Adipocyte (in vitro differentiated cells): ENCODE data around the gene APMAP.
"Not testable (repeated sequence)": the region's sequence is repeated elsewhere in the genome, so short reads cannot be mapped to it uniquely, and the experiment has no call there.

Experiments
- DNase-seq: peaks from one replicate; pipeline ENCODE4 v3.0.0-alpha.2; 2015; ENCODE audit warnings: low read depth
- H3K27me3 ChIP-seq: replicated peaks from 2 replicates; pipeline ENCODE4 v1.7.0; 2013; ENCODE audit warnings: mild to moderate bottlenecking, low read length, moderate library complexity; ENCODE audit not compliant: control insufficient read depth, insufficient read depth
- H3K36me3 ChIP-seq: 2 replicates; pipeline ENCODE4 v1.7.0; 2013; ENCODE audit warnings: low read length, mild to moderate bottlenecking, moderate library complexity; ENCODE audit not compliant: control insufficient read depth, insufficient read depth, severe bottlenecking
- H3K4me1 ChIP-seq: 2 replicates; pipeline ENCODE4 v1.7.0; 2013; ENCODE audit warnings: mild to moderate bottlenecking, low read length, moderate library complexity; ENCODE audit not compliant: control insufficient read depth, insufficient read depth
- H3K4me3 ChIP-seq: 2 replicates; pipeline ENCODE4 v1.7.0; 2013; ENCODE audit warnings: mild to moderate bottlenecking, low read length, moderate library complexity
- H3K9ac ChIP-seq: 2 replicates; pipeline ENCODE4 v1.7.0; 2013; ENCODE audit warnings: mild to moderate bottlenecking, low read length, moderate library complexity
- H3K9me3 ChIP-seq: 2 replicates; pipeline ENCODE4 v1.7.0; 2013; ENCODE audit warnings: mild to moderate bottlenecking, low read length, moderate library complexity; ENCODE audit not compliant: control insufficient read depth

The APMAP gene

DNA sequence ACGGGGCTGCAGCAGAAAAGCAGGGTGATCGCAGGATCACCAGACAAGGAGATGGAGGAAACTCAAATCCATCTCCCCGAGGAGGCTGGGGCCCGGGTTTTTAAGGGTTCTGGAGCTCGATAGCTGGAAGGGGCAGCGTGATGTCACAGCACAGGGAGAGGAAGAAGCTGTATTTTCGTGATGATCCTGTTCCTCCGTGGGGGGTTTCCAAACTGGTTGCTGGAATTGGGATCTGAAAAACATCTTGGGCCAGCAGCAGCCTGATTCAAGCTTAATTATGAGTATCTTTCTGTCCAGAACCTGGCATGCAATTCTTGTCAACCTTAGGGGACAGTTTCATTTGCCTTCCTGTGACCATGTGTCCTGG, 39.4 kb downstream of the APMAP start:
- peaks cover 10% of the 10 kb centered on the region for H3K4me1 ChIP-seq
- no peaks in the 10 kb centered on the region for H3K9me3 ChIP-seq
- no peak for DNase-seq
- no peak overlapping the region for H3K9ac ChIP-seq
- no peak overlapping the region for H3K4me3 ChIP-seq
- H3K27me3 ChIP-seq = no peaks in the 10 kb centered on the region
- peaks cover 37% of the 10 kb centered on the region for H3K36me3 ChIP-seq

- H3K4me3 ChIP-seq = no peak overlapping the region
- H3K27me3 ChIP-seq = no peaks in the 10 kb centered on the region
- H3K9me3 ChIP-seq = no peaks in the 10 kb centered on the region
- peaks cover 31% of the 10 kb centered on the region for H3K36me3 ChIP-seq
- no peak overlapping the region for H3K9ac ChIP-seq
- DNase-seq = no peak
- H3K4me1 ChIP-seq = peaks cover 4% of the 10 kb centered on the region
Measured at GRCh38 chr20:24952376-24953208, 40.0 kb downstream of the APMAP start.

DNA sequence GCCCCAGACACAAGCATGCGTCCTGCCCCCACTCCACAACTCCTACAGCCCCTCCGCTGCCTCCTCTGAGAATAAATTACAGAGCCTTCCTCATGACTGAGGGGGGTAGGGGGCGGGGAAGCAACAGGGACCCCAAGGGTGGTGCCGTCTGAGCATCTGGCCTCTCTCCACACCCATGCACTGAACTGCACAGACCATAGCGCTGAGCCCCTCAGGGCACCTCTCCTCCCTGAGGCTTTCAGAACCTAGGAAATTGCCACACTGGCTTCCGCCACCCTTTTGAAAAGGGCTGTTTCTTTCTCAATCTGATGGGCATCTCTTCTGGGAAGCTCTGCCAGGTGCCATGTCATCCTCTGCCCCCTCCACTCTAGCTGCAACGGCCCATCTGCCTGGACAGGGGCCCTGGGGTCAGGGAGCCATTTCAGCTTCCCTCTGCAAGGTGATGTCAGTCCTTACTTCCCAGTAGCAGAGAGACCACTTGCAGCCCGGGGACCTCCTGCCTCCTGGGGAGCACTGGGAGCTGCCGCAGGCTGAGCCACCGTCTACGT, 40.9 kb downstream of the APMAP start:
- Histone ChIP-seq H3K4me1 (no peaks in the 10 kb centered on the region), H3K27me3 (no peaks in the 10 kb centered on the region), H3K4me3 (no peak overlapping the region), H3K36me3 (peaks cover 24% of the 10 kb centered on the region), H3K9ac (no peak overlapping the region), H3K9me3 (no peaks in the 10 kb centered on the region)
- DNase-seq = no peak

DNA sequence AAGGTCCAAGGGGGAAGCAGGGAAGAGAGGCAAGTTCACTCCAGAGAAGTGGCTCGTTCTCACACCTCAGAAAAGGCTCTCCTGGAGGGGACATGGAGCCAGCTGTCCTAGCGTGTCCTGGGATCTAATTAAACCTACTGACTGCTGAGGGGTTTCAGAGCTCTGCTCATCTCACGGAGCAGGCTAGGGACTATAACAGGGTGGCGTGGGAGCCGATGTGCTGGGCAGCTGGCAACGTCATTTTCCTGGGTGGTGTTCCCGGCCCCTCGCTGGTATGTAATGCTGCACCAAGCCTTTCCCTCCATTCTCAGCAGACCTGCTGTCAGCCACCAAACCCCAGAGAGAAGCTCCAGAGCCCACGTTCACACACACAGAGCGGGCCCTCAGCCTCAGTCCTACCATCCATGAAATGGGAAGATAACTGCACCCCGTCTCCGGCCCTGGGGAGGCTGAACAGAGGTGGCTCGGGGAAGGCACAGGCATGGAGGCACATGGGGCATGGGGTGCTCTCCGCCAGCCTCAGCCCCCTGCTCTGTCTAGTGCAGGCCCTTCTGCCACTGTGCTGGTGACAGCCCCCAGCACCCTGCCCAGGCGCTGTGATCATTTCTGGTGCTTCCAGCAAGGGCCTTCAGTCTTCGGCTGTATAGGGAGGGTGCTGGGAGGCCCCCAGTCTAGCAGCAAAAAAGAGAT, 41.6 kb downstream of the APMAP start:
- H3K27me3 ChIP-seq = no peaks in the 10 kb centered on the region
- no peak for DNase-seq
- H3K4me1 ChIP-seq = no peaks in the 10 kb centered on the region
- no peak overlapping the region for H3K4me3 ChIP-seq
- H3K9me3 ChIP-seq = peaks cover 2% of the 10 kb centered on the region
- H3K9ac ChIP-seq = no peak overlapping the region
- peaks cover 18% of the 10 kb centered on the region for H3K36me3 ChIP-seq

- H3K9ac ChIP-seq = no peak overlapping the region
- no peaks in the 10 kb centered on the region for H3K27me3 ChIP-seq
- peaks cover 13% of the 10 kb centered on the region for H3K36me3 ChIP-seq
- H3K4me1 ChIP-seq = no peaks in the 10 kb centered on the region
- peaks cover 2% of the 10 kb centered on the region for H3K9me3 ChIP-seq
- DNase-seq = no peak
- no peak overlapping the region for H3K4me3 ChIP-seq
Measured at GRCh38 chr20:24950128-24950835, 42.3 kb downstream of the APMAP start.

DNA sequence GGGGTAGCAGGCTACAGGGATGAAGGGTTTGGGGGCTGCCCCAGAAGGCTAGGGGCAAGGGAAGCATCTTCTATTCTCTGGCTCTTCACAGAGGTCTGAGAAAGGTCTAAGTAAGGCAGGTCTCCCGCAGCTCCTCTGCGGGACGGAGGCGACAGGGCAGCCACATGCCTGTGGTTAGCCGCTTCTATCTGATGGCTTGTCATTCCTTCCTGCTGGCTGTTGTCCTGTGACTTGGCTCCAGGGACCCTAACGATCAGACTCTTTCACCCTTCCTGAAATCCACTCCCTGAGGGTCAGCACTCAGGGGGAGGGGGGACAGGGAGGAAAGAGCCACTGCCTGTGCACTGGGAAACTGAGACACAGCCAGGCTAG, 42.8 kb downstream of the APMAP start:
- peaks cover 6% of the 10 kb centered on the region for H3K9me3 ChIP-seq
- H3K4me3 ChIP-seq = no peak overlapping the region
- no peak overlapping the region for H3K9ac ChIP-seq
- H3K27me3 ChIP-seq = no peaks in the 10 kb centered on the region
- H3K36me3 ChIP-seq = peaks cover 13% of the 10 kb centered on the region
- H3K4me1 ChIP-seq = no peaks in the 10 kb centered on the region
- DNase-seq = no peak

DNA sequence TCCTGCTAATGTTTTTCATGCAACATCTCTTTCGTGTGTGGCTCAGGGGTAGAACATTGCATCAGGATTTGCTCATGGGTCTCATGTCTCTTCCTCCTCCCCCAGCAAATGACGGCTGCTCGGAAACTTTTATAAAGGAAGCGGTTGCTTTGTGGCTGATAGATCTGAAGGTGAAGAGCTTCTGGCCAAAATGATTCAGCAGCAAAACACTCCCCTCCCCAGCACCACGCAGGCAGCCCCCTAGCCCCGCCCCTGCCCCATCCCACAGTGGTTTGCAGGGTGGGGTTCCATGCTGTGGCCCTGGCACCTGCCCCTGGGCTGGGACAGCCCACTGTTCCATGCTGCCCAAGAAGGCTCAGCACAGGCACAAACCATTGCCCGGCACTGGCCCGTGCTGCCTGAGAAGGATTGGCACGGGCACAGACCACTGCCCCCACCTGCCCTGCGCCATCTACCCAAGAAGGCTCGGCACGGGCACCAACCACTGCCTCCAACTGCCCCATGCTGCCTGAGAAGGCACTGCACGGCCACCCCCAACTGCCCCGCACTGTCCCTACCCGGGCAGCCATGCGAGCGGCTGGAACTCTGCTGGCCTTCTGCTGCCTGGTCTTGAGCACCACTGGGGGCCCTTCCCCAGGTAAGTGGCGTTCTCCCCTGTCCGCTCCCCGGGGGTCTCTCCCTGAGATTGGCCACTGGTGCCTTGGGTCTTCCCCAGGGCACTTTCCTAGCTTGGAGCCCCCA, 43.4 kb downstream of the APMAP start, which contains the start of gene CST7:
TSS of gene CST7 (plus strand) at position 331 of the 741 bp plus-strand sequence. CDS start at position 568, 237 bp downstream.
- H3K27me3 ChIP-seq = no peaks in the 10 kb centered on the region
- DNase-seq = no peak
- H3K36me3 ChIP-seq = peaks cover 9% of the 10 kb centered on the region
- peaks cover 7% of the 10 kb centered on the region for H3K9me3 ChIP-seq
- no peak within 1 kb of the TSS for H3K4me3 ChIP-seq
- H3K4me1 ChIP-seq = no peaks in the 10 kb centered on the region
- H3K9ac ChIP-seq = no peak within 1 kb of the TSS

DNA sequence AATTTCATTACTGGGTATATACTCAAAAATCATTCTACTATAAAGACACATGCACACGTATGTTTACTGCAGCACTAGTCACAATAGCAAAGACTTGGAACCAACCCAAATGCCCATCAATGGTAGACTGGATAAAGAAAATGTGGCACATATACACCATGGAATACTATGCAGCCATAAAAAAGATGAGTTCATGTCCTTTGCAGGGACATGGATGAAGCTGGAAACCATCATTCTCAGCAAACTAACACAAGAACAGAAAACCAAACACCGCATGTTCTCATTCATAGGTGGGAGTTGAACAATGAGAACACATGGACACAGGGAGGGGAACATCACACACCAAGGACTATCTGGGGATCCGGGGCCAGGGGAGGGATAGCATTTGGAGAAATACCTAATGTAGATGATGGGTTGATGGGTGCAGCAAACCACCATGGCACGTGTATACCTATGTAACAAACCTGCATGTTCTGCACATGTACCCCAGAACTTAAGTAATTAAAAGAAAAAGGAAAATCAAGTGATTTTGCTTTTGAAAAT, 44.1 kb downstream of the APMAP start:
- not testable (repeated sequence) for H3K27me3 ChIP-seq, H3K9me3 ChIP-seq, H3K4me1 ChIP-seq, DNase-seq, H3K9ac ChIP-seq, H3K36me3 ChIP-seq, H3K4me3 ChIP-seq

DNA sequence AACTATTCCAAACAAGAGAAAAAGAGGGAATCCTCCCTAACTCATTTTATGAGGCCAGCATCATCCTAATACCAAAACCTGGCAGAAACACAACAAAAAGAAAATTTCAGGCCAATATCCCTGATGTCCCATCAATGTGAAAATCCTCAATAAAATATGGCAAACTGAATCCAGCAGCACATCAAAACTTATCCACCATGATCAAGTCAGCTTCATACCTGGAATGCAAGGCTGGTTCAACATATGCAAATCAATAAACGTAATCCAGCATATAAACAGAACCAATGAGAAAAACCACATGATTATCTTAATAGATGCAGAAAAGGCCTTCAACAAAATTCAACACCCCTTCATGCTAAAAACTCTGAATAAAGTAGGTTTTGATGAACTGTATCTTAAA, 46.2 kb downstream of the APMAP start:
- H3K9ac ChIP-seq, H3K36me3 ChIP-seq, DNase-seq, H3K4me3 ChIP-seq, H3K4me1 ChIP-seq, H3K27me3 ChIP-seq: not testable (repeated sequence)
- H3K9me3 ChIP-seq = peaks cover 16% of the 10 kb centered on the region

DNA sequence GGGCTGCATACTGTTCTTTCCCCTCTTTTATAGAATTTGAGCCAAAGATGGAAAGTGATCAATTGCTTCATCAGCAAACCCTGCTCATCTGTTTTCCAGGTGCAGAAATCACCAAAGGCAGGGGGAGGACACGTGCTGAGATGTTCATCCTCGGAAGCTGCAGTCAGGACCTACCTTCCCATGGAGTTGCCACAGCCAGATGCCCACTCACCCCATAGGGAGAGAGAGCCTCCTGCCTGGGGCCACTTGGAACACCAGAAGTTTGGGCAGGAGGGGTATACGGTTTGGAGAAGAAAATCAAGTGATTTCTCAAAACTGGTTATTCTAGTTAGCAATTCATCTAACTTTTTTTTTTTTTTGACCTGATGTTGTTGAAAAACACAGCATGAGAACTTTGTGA, 48.8 kb downstream of the APMAP start:
- no peak for DNase-seq
- peaks cover 3% of the 10 kb centered on the region for H3K27me3 ChIP-seq
- H3K4me3 ChIP-seq = no peak overlapping the region
- H3K4me1 ChIP-seq = no peaks in the 10 kb centered on the region
- H3K9ac ChIP-seq = no peak overlapping the region
- no peaks in the 10 kb centered on the region for H3K36me3 ChIP-seq
- peaks cover 28% of the 10 kb centered on the region for H3K9me3 ChIP-seq
